ENCODE results near the gene POLR2E. TPM values are rescaled to one million over a fixed set of nuclear protein-coding genes. Genes with fewer than 3 reads are reported as not detected.

Gene POLR2E
- total and polyA plus RNA-seq, 2 of the 8 experiments (the other 6 are each of a cell fraction or from before 2014, with no cell fraction given): 281 to 381 TPM

GRCh38 chr19:1136621-1137317, 41.6 kb upstream of the POLR2E start:
- Histone ChIP-seq H3K27me3 (replicated peaks in 1 of 4; ENCODE audit: control insufficient read depth in 3 of 4, extremely low read depth in 1 of 4, insufficient read depth in 3 of 4, low read length in 3 of 4) (no peaks in the 10 kb centered on the region), H2AK5ac (ENCODE audit: low read depth, low read length) (peak overlapping the region; percentile 39; the same call in 1 of the 2 replicates), H2BK20ac (ENCODE audit: low read length) (no peak overlapping the region), H2AFZ (ENCODE audit: low read length) (no peak overlapping the region), H3K27ac (ENCODE audit: low read depth, low read length) (no peak overlapping the region), H2BK12ac (ENCODE audit: low read depth, low read length) (no peak overlapping the region), H3K23me2 (ENCODE audit: low read depth, low read length) (no peaks in the 10 kb centered on the region; the same call in 1 of the 2 replicates), H3K9ac (replicated peaks in 1 of 4; ENCODE audit: extremely low read depth in 1 of 4, low read depth in 3 of 4, low read length in 3 of 4) (no peak overlapping the region), H4K5ac (ENCODE audit: insufficient read length, low read depth, low read length) (no peak overlapping the region), H2BK15ac (ENCODE audit: low read length) (no peak overlapping the region), H3K23ac (ENCODE audit: insufficient read length) (no peak overlapping the region), H4K8ac (ENCODE audit: extremely low read depth, insufficient read depth, low read length) (peak overlapping the region; percentile 25; the same call in 1 of the 2 replicates), H2BK120ac (replicated peaks; ENCODE audit: low read depth, low read length) (no peak overlapping the region), H3K14ac (ENCODE audit: insufficient read length) (no peak overlapping the region), H3K18ac (ENCODE audit: extremely low read depth, low read length) (no peak overlapping the region), H3K36me3 (ENCODE audit: control insufficient read depth in 2 of 4, insufficient read depth in 4 of 4, low read length in 3 of 4) (no peaks in the 10 kb centered on the region), H3K56ac (replicated peaks; ENCODE audit: insufficient read length, low read depth, low read length) (no peak overlapping the region), H3K9me3 (ENCODE audit: insufficient read depth in 2 of 2, low read depth in 1 of 2, low read length in 1 of 2) (no peaks in the 10 kb centered on the region), H3K4me3 (ENCODE audit: extremely low read depth in 1 of 4, insufficient read depth in 2 of 4, low read depth in 3 of 4, low read length in 4 of 4) (no peak overlapping the region), H3K79me2 (ENCODE audit: control insufficient read depth in 1 of 2, insufficient read depth in 2 of 2, low read length in 2 of 2) (no peaks in the 10 kb centered on the region; a peak in 1 of 4 replicates), H3K4me1 (replicated peaks in 1 of 4; ENCODE audit: control insufficient read depth in 3 of 4, insufficient read depth in 4 of 4, low read length in 3 of 4) (peaks cover 0 to 11% (median 4%) of the 10 kb centered on the region in 4 experiments; a peak in 5 of 7 replicates), H4K20me1 (replicated peaks in 1 of 2; ENCODE audit: control insufficient read depth in 1 of 2, insufficient read depth in 2 of 2, low read length in 2 of 2) (peaks cover 2 to 10% of the 10 kb centered on the region in 2 experiments), H3K4ac (replicated peaks; ENCODE audit: insufficient read length, low read depth, low read length) (no peak overlapping the region), H3K79me1 (ENCODE audit: low read depth, low read length) (peaks cover 6% of the 10 kb centered on the region), H3K4me2 (ENCODE audit: insufficient read depth in 1 of 2, low read depth in 2 of 2, low read length in 2 of 2) (no peak overlapping the region), H2BK5ac (ENCODE audit: low read depth, low read length) (no peak overlapping the region), H4K91ac (replicated peaks; ENCODE audit: insufficient read length, low read length) (no peak overlapping the region)
- no peak for DNase-seq (ENCODE audit: low read depth in 1 of 2, low spot score in 2 of 2)
- 76% methylated on average over 15 of the region's 25 CpGs; no CpG with 5 or more reads in 1 of the 2 experiments for WGBS, 2 experiments (ENCODE audit: extremely low coverage in 1 of 2, insufficient coverage in 1 of 2, insufficient read length in 1 of 2, insufficient replicate concordance in 2 of 2, low coverage in 1 of 2, low lambda C conversion rate in 2 of 2, missing lambda C conversion rate in 1 of 2)
- no peak for FAIRE-seq
- ChIA-PET POLR2A (ENCODE audit: partially characterized antibody) (interaction anchor here (1.1 to 1.5 kb wide), 3 partner anchors 9 to 49 kb away, joined by 3 to 7 read pairs (median 4); no protein-coding TSS in a partner anchor), CTCF (ENCODE audit: partially characterized antibody) (interaction anchor here (1.3 kb wide), 1 partner anchor 55 kb away, joined by 5 read pairs; no protein-coding TSS in a partner anchor)
- TF ChIP-seq TCF12 (IDR thresholded peaks at IDR 0.05; ENCODE audit: low read depth, low read length): no peak
- no peak for TF ChIP-seq SRF (IDR thresholded peaks at IDR 0.05; ENCODE audit: low read depth, low read length)
- TF ChIP-seq BRCA1 (IDR thresholded peaks at IDR 0.05; ENCODE audit: low read depth, low read length): no peak
- no peak for TF ChIP-seq CBX8 (IDR thresholded peaks at IDR 0.05; ENCODE audit: borderline replicate concordance, low read depth, low read length)
- TF ChIP-seq GABPA (IDR thresholded peaks at IDR 0.05; ENCODE audit: borderline replicate concordance, insufficient read depth, low read length): no peak
- TF ChIP-seq, protein P1, sequence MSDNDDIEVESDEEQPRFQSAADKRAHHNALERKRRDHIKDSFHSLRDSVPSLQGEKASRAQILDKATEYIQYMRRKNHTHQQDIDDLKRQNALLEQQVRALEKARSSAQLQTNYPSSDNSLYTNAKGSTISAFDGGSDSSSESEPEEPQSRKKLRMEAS (IDR thresholded peaks at IDR 0.05): no peak
- no peak for TF ChIP-seq YY1 (IDR thresholded peaks at IDR 0.05; ENCODE audit: low read depth, low read length)
- no peak for TF ChIP-seq GTF2F1 (IDR thresholded peaks at IDR 0.05; ENCODE audit: borderline replicate concordance, low read depth, low read length)
- no peak for TF ChIP-seq TBP (IDR thresholded peaks at IDR 0.05; ENCODE audit: low read depth, low read length)
- TF ChIP-seq SP4 (IDR thresholded peaks at IDR 0.05; ENCODE audit: low read length): no peak
- TF ChIP-seq SIRT6 (IDR thresholded peaks at IDR 0.05; ENCODE audit: low read length): no peak
- TF ChIP-seq MAFK (IDR thresholded peaks at IDR 0.05; ENCODE audit: low read depth, low read length): no peak
- no peak for TF ChIP-seq SP1 (IDR thresholded peaks at IDR 0.05; ENCODE audit: low read depth, low read length)
- no peak for TF ChIP-seq EGR1 (IDR thresholded peaks at IDR 0.05; ENCODE audit: borderline replicate concordance, low read depth, low read length)
